ENCODE measurements around the gene TMF1. TPM values are rescaled to one million over a fixed set of nuclear protein-coding genes. Genes with fewer than 3 reads are reported as not detected.

TMF1 gene
- total RNA-seq, 4 donors from 2014 or later, result 31.2 to 43.3 (median 36.3) TPM

DNA sequence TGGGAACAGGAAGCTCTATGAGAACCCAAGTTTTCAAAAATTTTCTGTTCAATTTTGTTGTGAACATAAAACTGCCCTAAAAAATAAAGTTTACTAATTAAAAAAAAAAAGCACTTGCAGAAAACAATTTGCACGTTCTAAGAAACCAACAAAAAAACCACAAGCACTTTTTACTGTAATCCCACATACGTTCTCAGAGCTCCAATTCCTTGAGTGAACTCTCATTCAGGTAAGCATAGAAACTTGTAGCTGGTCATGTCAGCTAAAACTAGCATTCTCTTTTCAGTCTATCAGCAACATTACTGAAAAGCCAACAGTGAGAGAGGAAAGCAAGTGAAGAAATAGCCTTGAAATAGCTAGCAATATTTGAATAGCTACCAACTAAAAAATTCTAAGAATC is 11.5 kb upstream of the TMF1 start:
- TF ChIP-seq POLR2AphosphoS5 (IDR thresholded peaks at IDR 0.05) (no peak), POLR2A (IDR thresholded peaks at IDR 0.05) (no peak), EP300 (IDR thresholded peaks at IDR 0.05) (no peak)
- TF ChIP-seq, protein P1, sequence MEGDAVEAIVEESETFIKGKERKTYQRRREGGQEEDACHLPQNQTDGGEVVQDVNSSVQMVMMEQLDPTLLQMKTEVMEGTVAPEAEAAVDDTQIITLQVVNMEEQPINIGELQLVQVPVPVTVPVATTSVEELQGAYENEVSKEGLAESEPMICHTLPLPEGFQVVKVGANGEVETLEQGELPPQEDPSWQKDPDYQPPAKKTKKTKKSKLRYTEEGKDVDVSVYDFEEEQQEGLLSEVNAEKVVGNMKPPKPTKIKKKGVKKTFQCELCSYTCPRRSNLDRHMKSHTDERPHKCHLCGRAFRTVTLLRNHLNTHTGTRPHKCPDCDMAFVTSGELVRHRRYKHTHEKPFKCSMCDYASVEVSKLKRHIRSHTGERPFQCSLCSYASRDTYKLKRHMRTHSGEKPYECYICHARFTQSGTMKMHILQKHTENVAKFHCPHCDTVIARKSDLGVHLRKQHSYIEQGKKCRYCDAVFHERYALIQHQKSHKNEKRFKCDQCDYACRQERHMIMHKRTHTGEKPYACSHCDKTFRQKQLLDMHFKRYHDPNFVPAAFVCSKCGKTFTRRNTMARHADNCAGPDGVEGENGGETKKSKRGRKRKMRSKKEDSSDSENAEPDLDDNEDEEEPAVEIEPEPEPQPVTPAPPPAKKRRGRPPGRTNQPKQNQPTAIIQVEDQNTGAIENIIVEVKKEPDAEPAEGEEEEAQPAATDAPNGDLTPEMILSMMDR (IDR thresholded peaks at IDR 0.05), result no peak
- Histone ChIP-seq H3K27ac (no peak overlapping the region), H3K4me3 (no peak overlapping the region), H3K27me3 (no peaks in the 10 kb centered on the region), H3K9me3 (no peaks in the 10 kb centered on the region), H3K36me3 (peaks cover 9 to 72% of the 10 kb centered on the region in 2 donors), H3K4me1 (no peaks in the 10 kb centered on the region)
- ATAC-seq, result no peak
- 85 to 86% methylated on average over 2 of the region's 2 CpGs for WGBS, 2 donors (ENCODE audit: low coverage in 1 of 2)

DNA sequence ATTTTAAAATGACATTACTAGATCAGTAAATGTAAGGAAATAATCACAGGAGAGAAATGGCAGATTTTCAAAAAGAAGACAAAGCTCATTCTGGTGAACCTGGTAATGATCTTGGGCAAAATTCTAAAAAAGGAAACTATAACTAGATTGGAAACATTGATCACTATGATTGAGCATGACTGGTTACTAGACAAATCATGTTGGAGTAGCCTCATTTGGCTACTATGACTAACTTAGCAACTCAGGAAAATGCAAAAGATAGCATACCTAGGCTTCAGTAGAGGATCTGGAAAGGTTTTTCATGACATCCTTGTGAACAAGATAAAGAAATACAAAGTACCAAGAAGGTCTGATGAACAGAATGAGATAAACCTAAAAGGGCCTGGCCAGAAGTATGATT is 7.6 kb upstream of the TMF1 start:
- Histone ChIP-seq H3K4me3 (no peak overlapping the region), H3K9me3 (no peaks in the 10 kb centered on the region), H3K27me3 (no peaks in the 10 kb centered on the region), H3K4me1 (no peaks in the 10 kb centered on the region), H3K27ac (no peak overlapping the region), H3K36me3 (peaks cover 9 to 80% of the 10 kb centered on the region in 2 donors)
- no peak for ATAC-seq
- no peak for TF ChIP-seq POLR2AphosphoS5 (IDR thresholded peaks at IDR 0.05)
- no peak for TF ChIP-seq EP300 (IDR thresholded peaks at IDR 0.05)
- TF ChIP-seq, protein P1 (IDR thresholded peaks at IDR 0.05), result no peak
- TF ChIP-seq POLR2A (IDR thresholded peaks at IDR 0.05), result no peak

DNA sequence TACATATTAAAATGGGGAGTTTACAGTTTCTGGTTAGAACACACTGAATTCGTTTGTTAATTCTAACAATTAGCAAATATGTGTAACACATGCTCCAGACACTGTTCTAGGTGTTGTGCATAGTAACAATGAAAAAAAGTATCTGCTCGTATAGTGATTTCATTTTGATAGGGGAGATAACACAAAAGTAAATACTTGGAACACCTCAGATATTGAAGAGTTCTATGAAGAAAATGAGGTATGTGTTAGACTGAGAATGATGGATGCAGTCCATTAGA is 6.8 kb upstream of the TMF1 start:
- no peak for TF ChIP-seq EP300 (IDR thresholded peaks at IDR 0.05)
- TF ChIP-seq, protein P1 (IDR thresholded peaks at IDR 0.05), result no peak
- no peak for TF ChIP-seq POLR2AphosphoS5 (IDR thresholded peaks at IDR 0.05)
- no peak for TF ChIP-seq POLR2A (IDR thresholded peaks at IDR 0.05)
- no peaks in the 10 kb centered on the region for H3K27me3 ChIP-seq
- H3K9me3 ChIP-seq, result no peaks in the 10 kb centered on the region
- H3K4me1 ChIP-seq, result no peaks in the 10 kb centered on the region
- no peak for ATAC-seq
- H3K27ac ChIP-seq, result no peak overlapping the region
- no peak overlapping the region for H3K4me3 ChIP-seq
- 78 to 90% methylated on average over 2 of the region's 2 CpGs for WGBS, 2 donors (ENCODE audit: low coverage in 1 of 2)
- H3K36me3 ChIP-seq, result peaks cover 9 to 83% of the 10 kb centered on the region in 2 donors

DNA sequence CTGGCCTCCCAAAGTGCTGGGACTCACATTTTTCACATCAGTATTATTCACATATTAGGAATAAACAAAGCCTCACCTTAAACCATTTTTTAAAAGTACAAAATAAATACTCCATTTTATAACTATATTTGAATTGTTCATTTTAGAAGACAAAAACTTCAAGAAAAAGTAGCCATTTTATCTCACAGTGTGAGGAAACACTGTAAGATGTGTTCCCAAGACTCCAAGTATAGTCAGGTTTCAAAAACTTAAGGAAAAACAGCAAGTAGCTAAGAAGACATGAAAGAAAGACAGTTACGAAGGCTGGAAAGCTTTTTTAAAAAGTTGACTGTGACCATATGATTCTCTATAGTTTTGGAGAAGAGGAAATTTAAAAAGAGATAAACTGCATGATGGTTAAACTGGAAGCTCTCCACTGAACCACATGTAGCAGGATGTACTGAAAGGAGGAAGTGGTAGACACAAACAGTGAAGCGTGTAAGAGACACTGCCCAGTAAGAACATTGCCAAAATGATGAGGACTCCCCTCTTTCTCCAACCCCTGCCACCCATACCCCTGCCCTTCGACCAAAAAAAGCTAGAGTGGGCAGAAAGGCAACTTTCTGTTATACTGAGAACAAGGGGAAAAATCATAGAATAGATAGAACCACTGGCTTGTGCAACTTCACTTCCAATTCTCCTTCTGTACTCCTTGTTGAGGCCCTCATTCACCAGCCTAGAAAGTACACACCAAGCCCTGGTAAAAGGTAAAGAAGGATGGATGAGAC is 6.2 kb upstream of the TMF1 start:
- ATAC-seq, result no peak
- Histone ChIP-seq H3K4me1 (no peaks in the 10 kb centered on the region), H3K36me3 (peaks cover 9 to 83% of the 10 kb centered on the region in 2 donors), H3K27me3 (no peaks in the 10 kb centered on the region), H3K9me3 (no peaks in the 10 kb centered on the region), H3K4me3 (no peak overlapping the region), H3K27ac (no peak overlapping the region)
- TF ChIP-seq POLR2A (IDR thresholded peaks at IDR 0.05), result no peak
- TF ChIP-seq, protein P1 (IDR thresholded peaks at IDR 0.05), result no peak
- no peak for TF ChIP-seq EP300 (IDR thresholded peaks at IDR 0.05)
- TF ChIP-seq POLR2AphosphoS5 (IDR thresholded peaks at IDR 0.05), result no peak
- WGBS, 2 donors (ENCODE audit: low coverage in 1 of 2), result 64 to 80% methylated on average over 2 to 3 of the region's 3 CpGs

DNA sequence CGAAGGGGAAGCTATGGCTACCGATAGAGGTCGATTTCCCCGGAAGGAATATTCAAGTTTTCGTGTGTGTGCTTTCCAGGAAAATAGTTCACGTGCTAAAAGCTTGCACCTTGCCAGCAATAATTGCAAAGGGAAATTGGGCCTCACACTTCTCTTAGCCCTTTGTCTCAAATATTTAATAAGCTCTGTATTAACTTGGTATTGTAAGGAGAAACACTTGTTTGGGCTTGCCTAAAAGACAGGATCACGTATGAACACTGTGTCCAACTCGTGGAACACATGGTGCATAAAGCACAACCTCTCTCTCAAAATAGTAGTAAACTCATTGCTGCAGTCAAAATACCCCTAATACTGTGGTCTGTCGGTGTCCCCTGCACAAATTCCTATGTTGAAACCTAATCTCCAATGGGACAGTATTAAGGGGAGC is 352 bp upstream of the TMF1 start:
- H3K27me3 ChIP-seq, result no peaks in the 10 kb centered on the region
- no peak for TF ChIP-seq POLR2A (IDR thresholded peaks at IDR 0.05)
- TF ChIP-seq, protein P1 (IDR thresholded peaks at IDR 0.05), result no peak
- TF ChIP-seq POLR2AphosphoS5 (IDR thresholded peaks at IDR 0.05), result no peak
- TF ChIP-seq EP300 (IDR thresholded peaks at IDR 0.05), result no peak
- WGBS, 2 donors (ENCODE audit: low coverage in 1 of 2), result 0 to 25% methylated on average over 3 to 7 of the region's 9 CpGs
- H3K27ac ChIP-seq, result peak overlapping the region; percentile 83 to 96 (median 95)
- H3K9me3 ChIP-seq, result no peaks in the 10 kb centered on the region
- H3K4me3 ChIP-seq, result peak overlapping the region; percentile 67 to 77
- ATAC-seq, result peak; percentile 1
- peaks cover under 1 to 53% of the 10 kb centered on the region in 2 donors for H3K36me3 ChIP-seq
- H3K4me1 ChIP-seq, result peaks cover 3 to 40% (median 7%) of the 10 kb centered on the region in 3 donors
